Endothelial cell of umbilical vein (primary cell): ENCODE results near the gene CD320. TPM values are rescaled to one million over a fixed set of nuclear protein-coding genes. Genes with fewer than 3 reads are reported as not detected.

Experiments
- BruUV-seq: library from RNA; stranded (reverse); fragments of 400-500 nt; replicated peaks from 2 replicates; lab custom pipeline; 2021; lab: Mats Ljungman, UMichigan
- CTCF ChIA-PET: fragments of 300-600, 350-600 bp; sonication (Branson Sonifier 250); formaldehyde crosslinking; loops from one replicate; lab custom pipeline; 2021; ENCODE audit warnings: antibody characterized with exemption, inconsistent platforms; lab: Charles Lee
- POLR2A ChIA-PET: fragments of 300-600, 350-600 bp; sonication (Branson Sonifier 250); formaldehyde crosslinking; loops from one replicate; lab custom pipeline; 2021; ENCODE audit warnings: antibody characterized with exemption, inconsistent platforms; lab: Charles Lee
- DNase-seq: peaks from one replicate; pipeline ENCODE4 v3.0.0-alpha.2; 2011; ENCODE audit warnings: low read depth, low spot score
- FAIRE-seq: peaks from 2 replicates; lab custom pipeline; 2011; peaks lifted over from hg19 to GRCh38; lab: Jason Lieb, UNC
- H2AFZ ChIP-seq: 2 replicates; pipeline ENCODE4 v1.6.0; 2012; ENCODE audit warnings: low read depth, low read length, control low read depth, inconsistent platforms
- H3K27ac ChIP-seq: 2 replicates; pipeline ENCODE4 v1.5.1; 2011; ENCODE audit warnings: low read depth, mild to moderate bottlenecking, control low read depth, low read length, moderate library complexity; ENCODE audit not compliant: insufficient read depth
- H3K27me3 ChIP-seq, 2 experiments: 2 replicates each; pipeline versions ENCODE4 v1.6.0 to v1.6.1; 2011; ENCODE audit warnings: low read length in 2 of 2, mixed read lengths in 1 of 2; ENCODE audit not compliant: control insufficient read depth in 2 of 2, insufficient read depth in 2 of 2
- H3K36me3 ChIP-seq, 2 experiments: 2 replicates in 1 of 2; 3 replicates in 1 of 2; pipeline ENCODE4 v1.5.1; 2011; ENCODE audit warnings: low read length in 2 of 2, mild to moderate bottlenecking in 1 of 2, moderate library complexity in 1 of 2; ENCODE audit not compliant: control insufficient read depth in 2 of 2, insufficient read depth in 2 of 2; ENCODE audit errors: extremely low read depth in 1 of 2
- H3K4me1 ChIP-seq: 3 replicates; pipeline ENCODE4 v1.5.1; 2011; ENCODE audit warnings: mild to moderate bottlenecking, low read length; ENCODE audit not compliant: control insufficient read depth, insufficient read depth; ENCODE audit errors: extremely low read depth
- H3K4me2 ChIP-seq: 2 replicates; pipeline ENCODE4 v1.6.1; 2011; ENCODE audit warnings: low read length, control low read depth, mixed read lengths; ENCODE audit not compliant: insufficient read depth
- H3K4me3 ChIP-seq, 3 experiments: fragments of 200-600 bp in 1 of 3; sonication (generic), shearing (Covaris generic) in 1 of 3; replicated peaks in 1 of 3; 2 replicates each; pipeline ENCODE4 v1.5.1; 2011 to 2016; ENCODE audit warnings: control low read depth in 3 of 3, low read length in 3 of 3, mild to moderate bottlenecking in 2 of 3, inconsistent platforms in 1 of 3, low read depth in 1 of 3, moderate library complexity in 1 of 3; ENCODE audit not compliant: insufficient read depth in 1 of 3
- H3K79me2 ChIP-seq: 2 replicates; pipeline ENCODE4 v1.6.0; 2012; ENCODE audit warnings: low read length, inconsistent platforms; ENCODE audit not compliant: control insufficient read depth, insufficient read depth
- H3K9ac ChIP-seq: replicated peaks from 2 replicates; pipeline ENCODE3; 2011; ENCODE audit warnings: low read length, control low read depth; ENCODE audit not compliant: insufficient read depth; ENCODE audit errors: extremely low read depth
- H3K9me1 ChIP-seq: replicated peaks from 3 replicates; pipeline ENCODE4 v1.6.0; 2011; ENCODE audit warnings: mild to moderate bottlenecking, low read length; ENCODE audit not compliant: control insufficient read depth, insufficient read depth; ENCODE audit errors: extremely low read depth
- H3K9me3 ChIP-seq: replicated peaks from 2 replicates; pipeline ENCODE4 v1.5.1; 2012; ENCODE audit warnings: low read length, inconsistent platforms; ENCODE audit not compliant: control insufficient read depth, insufficient read depth
- H4K20me1 ChIP-seq: replicated peaks from 2 replicates; pipeline ENCODE3; 2011; ENCODE audit warnings: mild to moderate bottlenecking, low read length; ENCODE audit not compliant: control insufficient read depth, insufficient read depth; ENCODE audit errors: extremely low read depth
- CTCF ChIP-seq, 2 donors: IDR thresholded peaks; 1 replicate in 1 of 2; 2 replicates in 1 of 2; pipeline ENCODE4 v1.5.1; 2011; ENCODE audit warnings: low read length in 2 of 2, mild to moderate bottlenecking in 2 of 2, moderate library complexity in 2 of 2, control low read depth in 1 of 2, inconsistent platforms in 1 of 2, low read depth in 1 of 2; ENCODE audit not compliant: insufficient read depth in 1 of 2; ENCODE audit errors: extremely low read depth in 1 of 2
- EZH2 ChIP-seq: IDR thresholded peaks from 2 replicates; pipeline ENCODE4 v1.6.1; 2012; ENCODE audit warnings: borderline replicate concordance, low read depth, mild to moderate bottlenecking, moderate library complexity, low read length, inconsistent platforms; ENCODE audit not compliant: severe bottlenecking
- FOS ChIP-seq: IDR thresholded peaks from 2 replicates; pipeline ENCODE4 v1.6.1; 2011; ENCODE audit warnings: mild to moderate bottlenecking, low read length, moderate library complexity, borderline replicate concordance; ENCODE audit not compliant: insufficient read depth
- GATA2 ChIP-seq: IDR thresholded peaks from 2 replicates; pipeline ENCODE4 v1.7.0; 2011; ENCODE audit warnings: low read depth, mild to moderate bottlenecking, moderate library complexity, mixed read lengths, low read length; ENCODE audit not compliant: insufficient read length, insufficient read depth
- JUN ChIP-seq: IDR thresholded peaks from 2 replicates; pipeline ENCODE4 v1.6.1; 2011; ENCODE audit warnings: borderline replicate concordance, low read depth; ENCODE audit not compliant: insufficient read length, insufficient read depth
- MAX ChIP-seq: IDR thresholded peaks from 2 replicates; pipeline ENCODE4 v1.6.1; 2011; ENCODE audit not compliant: insufficient read depth, insufficient read length
- MYC ChIP-seq: IDR thresholded peaks from one replicate; pipeline ENCODE4 v1.6.1; 2011; ENCODE audit warnings: mild to moderate bottlenecking, low read depth, low read length
- POLR2A ChIP-seq: IDR thresholded peaks from 2 replicates; pipeline ENCODE4 v1.6.1; 2012; ENCODE audit warnings: low read depth, mild to moderate bottlenecking, control low read depth, low read length
- POLR2AphosphoS5 ChIP-seq: IDR thresholded peaks from 2 replicates; pipeline ENCODE4 v1.6.1; 2012; ENCODE audit warnings: low read depth, mild to moderate bottlenecking, control low read depth, low read length, moderate library complexity; ENCODE audit not compliant: insufficient read depth
- dilution Hi-C: fragments of 300-500 bp; cut with MboI; formaldehyde crosslinking; loops from one replicate; pipeline ENCODE4 v1.15.0; 2019; ENCODE audit warnings: low sequenced_read_pairs; ENCODE audit not compliant: extremely low pct_ligation_motif_present
- intact Hi-C: fragments of 100-400 bp; cut with micrococcal nuclease; formaldehyde crosslinking; loops from one replicate; pipeline ENCODE4 v1.10.0; 2022
- polyA plus RNA-seq, 4 experiments: library from polyadenylated mRNA; depleted of rRNA in 3 of 4; stranded (reverse) in 3 of 4; unstranded in 1 of 4; fragments of >200 nt; gene quantifications; 2 replicates each; pipeline versions ENCODE4 v1.2.1 to v1.2.3, GENCODE V29; 2011 to 2012; ENCODE audit warnings: missing spikeins in 1 of 4
- total RNA-seq: library from RNA; stranded (reverse); gene quantifications from 2 replicates; pipeline ENCODE4 v1.2.3, GENCODE V29; 2021

Gene CD320
- total and polyA plus RNA-seq, 2 donors (not counting 3 experiments of a cell fraction or from before 2014, with no cell fraction given), result 84.9 to 190 TPM

- H3K9ac ChIP-seq, result peak within 1 kb of the TSS; percentile 80
- H3K36me3 ChIP-seq, result no peaks in the 10 kb centered on the region
- peak within 1 kb of the TSS; percentile 86 for H2AFZ ChIP-seq
- ChIA-PET CTCF (interaction anchor here (1.0 to 3.5 kb wide), 5 partner anchors 11 to 400 kb away, joined by 3 to 20 read pairs (median 7); partner anchors contain the start of genes MARCHF2 and TIMM44), POLR2A (interaction anchor here (0.5 to 1.8 kb wide), 3 partner anchors 11 to 48 kb away, joined by 4 to 8 read pairs (median 4); partner anchors contain the start of gene RAB11B)
- peak within 1 kb of the TSS; percentile 52 to 65 (median 61) for H3K4me3 ChIP-seq
- H3K4me2 ChIP-seq, result peak within 1 kb of the TSS; percentile 80
- no peaks in the 10 kb centered on the region for H3K9me3 ChIP-seq
- DNase-seq (peak; percentile 94), FAIRE-seq (peak; percentile 98)
- no peaks in the 10 kb centered on the region for H4K20me1 ChIP-seq
- BruUV-seq, result no TSS peak
- no peaks in the 10 kb centered on the region for H3K27me3 ChIP-seq
- H3K27ac ChIP-seq, result peak within 1 kb of the TSS; percentile 80
- no peaks in the 10 kb centered on the region for H3K9me1 ChIP-seq
- dilution Hi-C loops (no loop called here), intact Hi-C loops (loop anchor here (2.0 kb wide), 2 partner anchors 22 to 34 kb away; partner anchors contain the start of genes CD320, NDUFA7 and RPS28)
- TF ChIP-seq JUN, result no peak
- TF ChIP-seq CTCF (IDR thresholded peaks at IDR 0.05; ENCODE audit: extremely low read depth in 1 of 2, insufficient read depth in 1 of 2, low read depth in 1 of 2, low read length in 2 of 2), result no peak
- TF ChIP-seq POLR2A, result peak; percentile 88
- TF ChIP-seq MAX, result no peak
- TF ChIP-seq POLR2AphosphoS5, result peak; percentile 62
- TF ChIP-seq GATA2, result no peak
- no peak for TF ChIP-seq FOS
- TF ChIP-seq MYC, result no peak
- TF ChIP-seq EZH2, result no peak
- peaks cover 26% of the 10 kb centered on the region for H3K4me1 ChIP-seq
- no peaks in the 10 kb centered on the region for H3K79me2 ChIP-seq
Measured at GRCh38 chr19:8342684-8343482, 34.7 kb upstream of the CD320 start, which contains the start of gene KANK3. TSS of gene KANK3 (minus strand) at chr19:8343262. CDS start at chr19:8337828, 5,434 bp downstream.
